COLO829 (cell line): ENCODE data around the gene ABCA5.
"Not testable (repeated sequence)": the region's sequence is repeated elsewhere in the genome, so short reads cannot be mapped to it uniquely, and the experiment has no call there.

Experiments used
- DNase-seq: peaks from one replicate; pipeline ENCODE4 v3.0.0; 2012; ENCODE audit warnings: low spot score

ABCA5 gene

DNA sequence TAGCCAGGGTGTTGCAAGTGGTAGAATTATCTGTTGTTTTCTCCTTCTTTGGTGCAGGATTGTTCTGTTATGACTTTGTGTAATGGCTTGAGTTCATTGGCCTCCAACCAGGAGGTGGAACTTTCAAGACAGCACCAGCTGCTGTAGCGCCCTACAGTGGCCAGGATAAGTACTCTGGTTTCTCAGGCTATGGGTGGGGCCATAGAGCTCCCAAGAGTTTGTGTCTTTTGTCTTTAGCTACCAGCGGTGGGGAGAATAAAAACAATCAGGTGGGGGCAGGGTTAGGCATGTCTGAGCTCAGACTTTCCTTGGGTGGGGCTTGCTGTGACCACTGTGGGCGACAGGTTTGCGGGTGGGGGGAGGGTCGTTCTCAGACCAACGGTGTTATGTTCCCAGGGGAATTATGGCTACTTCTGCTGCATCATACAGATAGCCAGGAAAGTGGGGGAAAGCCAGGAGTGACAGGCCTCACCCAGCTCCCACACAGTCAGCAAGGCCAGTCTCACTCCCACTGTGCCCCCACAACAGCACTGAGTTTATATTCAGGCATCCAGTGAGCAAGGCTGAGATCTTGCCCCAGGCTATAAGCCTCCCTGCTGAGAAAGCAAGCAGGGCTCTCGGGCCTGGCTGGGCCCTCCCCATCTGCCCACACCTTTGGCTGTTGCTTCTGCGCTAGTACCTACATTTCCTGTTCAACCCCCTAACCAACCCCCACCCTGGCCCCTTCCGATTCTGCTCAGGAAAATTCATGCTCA is 113.7 kb downstream of the ABCA5 start:
- no peak for DNase-seq

DNA sequence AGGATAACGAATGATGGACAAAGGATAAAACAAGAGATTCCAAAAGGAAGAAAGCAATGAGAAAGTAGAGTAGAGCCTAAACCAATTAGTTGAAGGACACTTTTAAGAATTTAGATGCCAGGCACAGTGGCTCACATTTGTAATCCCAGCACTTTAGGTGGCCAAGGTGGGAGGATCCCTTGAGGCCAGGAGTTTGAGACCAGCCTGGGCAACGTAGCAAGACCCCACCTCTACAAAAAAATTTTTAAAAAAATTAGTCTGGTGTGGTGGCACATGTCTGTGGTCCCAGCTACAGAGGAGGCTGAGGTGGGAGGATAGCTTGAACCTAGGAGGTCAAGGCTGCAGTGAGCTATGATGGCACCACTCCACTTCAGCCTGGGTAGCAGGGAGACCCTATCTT is 118.3 kb downstream of the ABCA5 start:
- no peak for DNase-seq

GRCh38 chr17:69207151-69207550 is 119.8 kb downstream of the ABCA5 start:
- no peak for DNase-seq

DNA sequence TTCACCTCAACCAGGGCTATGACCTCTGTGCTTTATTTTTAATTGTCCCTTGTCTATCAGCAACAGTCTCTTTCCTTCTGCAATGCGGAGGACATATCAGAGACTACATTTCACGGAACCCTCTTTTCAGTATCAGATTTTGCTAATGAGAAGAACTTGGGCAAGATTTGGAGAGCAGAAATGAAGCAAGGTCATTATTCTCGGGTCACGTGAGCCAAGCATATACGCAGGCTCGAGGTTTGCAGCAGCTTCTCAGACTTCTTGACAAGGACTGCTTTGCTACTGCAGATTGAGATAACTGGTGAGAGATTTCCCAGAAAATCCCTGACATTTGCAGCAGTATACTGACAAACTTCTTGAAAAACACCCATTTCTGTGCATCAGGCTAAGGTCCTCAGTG is 128.7 kb downstream of the ABCA5 start:
- DNase-seq, result no peak

GRCh38 chr17:69196105-69196653 is 130.8 kb downstream of the ABCA5 start:
- DNase-seq, result not testable (repeated sequence)
